Large intestine (tissue), 3 donors: Measurements from ENCODE around the gene IQSEC1. TPM values are rescaled to one million over a fixed set of nuclear protein-coding genes. Genes with fewer than 3 reads are reported as not detected.

ENCODE experiments used
- DNase-seq, 2 donors: peaks; one replicate each; pipeline versions ENCODE4 v3.0.0 to v3.0.0-alpha.2; 2013
- H3K27ac ChIP-seq: one replicate; pipeline ENCODE4 v1.5.1; 2013; ENCODE audit warnings: low read length
- H3K27me3 ChIP-seq: 2 replicates; pipeline ENCODE4 v1.6.1; 2013; ENCODE audit warnings: low read length; ENCODE audit not compliant: control insufficient read depth, insufficient read depth
- H3K36me3 ChIP-seq: 2 replicates; pipeline ENCODE4 v1.6.1; 2013; ENCODE audit warnings: low read length; ENCODE audit not compliant: control insufficient read depth, insufficient read depth
- H3K4me1 ChIP-seq: one replicate; pipeline ENCODE4 v1.6.1; 2013; ENCODE audit warnings: low read length; ENCODE audit not compliant: control insufficient read depth, insufficient read depth
- H3K4me3 ChIP-seq: one replicate; pipeline ENCODE4 v1.5.1; 2013; ENCODE audit warnings: low read length
- H3K9me3 ChIP-seq: one replicate; pipeline ENCODE4 v1.6.1; 2013; ENCODE audit warnings: mild to moderate bottlenecking, low read depth, low read length, moderate library complexity; ENCODE audit not compliant: control insufficient read depth
- WGBS: methylation state at CpG from one replicate; pipeline ENCODE4 v1.1.5; 2013; ENCODE audit warnings: low lambda C conversion rate; ENCODE audit not compliant: insufficient coverage; 5-methylcytosine and 5-hydroxymethylcytosine counted together
- polyA plus RNA-seq: library from polyadenylated mRNA; unstranded; fragments of 120-200 nt; gene quantifications from one replicate; pipeline ENCODE4 v1.2.1, GENCODE V29; 2013

Gene IQSEC1
- polyA plus RNA-seq, 1 donor: 24.3 TPM

- no peak for DNase-seq
- Histone ChIP-seq H3K27me3 (peaks cover 9% of the 10 kb centered on the region), H3K36me3 (no peaks in the 10 kb centered on the region), H3K4me3 (no peak overlapping the region), H3K4me1 (peaks cover 10% of the 10 kb centered on the region), H3K27ac (no peak overlapping the region), H3K9me3 (no peaks in the 10 kb centered on the region)
- WGBS: 90% methylated on average over 2 of the region's 5 CpGs
Measured at GRCh38 chr3:12987602-12988001, 85.6 kb downstream of the IQSEC1 start.

- WGBS: no CpG with 5 or more reads among the region's 15 CpGs
- Histone ChIP-seq H3K4me3 (no peak overlapping the region), H3K27me3 (peaks cover 3% of the 10 kb centered on the region), H3K27ac (no peak overlapping the region), H3K4me1 (peaks cover 10% of the 10 kb centered on the region), H3K36me3 (no peaks in the 10 kb centered on the region), H3K9me3 (no peaks in the 10 kb centered on the region)
- DNase-seq: peak in 1 of 2 donors; percentile 48
Measured at GRCh38 chr3:12986986-12987385, 86.2 kb downstream of the IQSEC1 start.

- no peak overlapping the region for H3K4me3 ChIP-seq
- peaks cover 2% of the 10 kb centered on the region for H3K27me3 ChIP-seq
- no peak for DNase-seq
- no peaks in the 10 kb centered on the region for H3K9me3 ChIP-seq
- H3K27ac ChIP-seq: no peak overlapping the region
- no CpG with 5 or more reads among the region's 11 CpGs for WGBS
- H3K4me1 ChIP-seq: peaks cover 10% of the 10 kb centered on the region
- H3K36me3 ChIP-seq: no peaks in the 10 kb centered on the region
Measured at GRCh38 chr3:12986521-12986920, 86.7 kb downstream of the IQSEC1 start.

GRCh38 chr3:12986031-12986430 lies 87.2 kb downstream of the IQSEC1 start:
- peaks cover 2% of the 10 kb centered on the region for H3K27me3 ChIP-seq
- H3K4me3 ChIP-seq: no peak overlapping the region
- DNase-seq: peak in 1 of 2 donors; percentile 49
- no peaks in the 10 kb centered on the region for H3K9me3 ChIP-seq
- WGBS: no CpG with 5 or more reads among the region's 8 CpGs
- H3K27ac ChIP-seq: no peak overlapping the region
- H3K36me3 ChIP-seq: no peaks in the 10 kb centered on the region
- H3K4me1 ChIP-seq: peaks cover 10% of the 10 kb centered on the region

GRCh38 chr3:12985148-12985547 lies 88.1 kb downstream of the IQSEC1 start:
- no peak for DNase-seq
- H3K36me3 ChIP-seq: no peaks in the 10 kb centered on the region
- H3K9me3 ChIP-seq: no peaks in the 10 kb centered on the region
- H3K27me3 ChIP-seq: peaks cover 2% of the 10 kb centered on the region
- H3K27ac ChIP-seq: no peak overlapping the region
- no peak overlapping the region for H3K4me3 ChIP-seq
- WGBS: no CpG with 5 or more reads among the region's 6 CpGs
- peaks cover 10% of the 10 kb centered on the region for H3K4me1 ChIP-seq

GRCh38 chr3:12984023-12984823 lies 89.0 kb downstream of the IQSEC1 start:
- Histone ChIP-seq H3K27me3 (no peaks in the 10 kb centered on the region), H3K27ac (no peak overlapping the region), H3K9me3 (no peaks in the 10 kb centered on the region), H3K4me1 (peaks cover 10% of the 10 kb centered on the region), H3K4me3 (no peak overlapping the region), H3K36me3 (no peaks in the 10 kb centered on the region)
- peak; percentile 72 to 95 for DNase-seq
- no CpG with 5 or more reads among the region's 7 CpGs for WGBS

GRCh38 chr3:12983319-12983718 lies 89.9 kb downstream of the IQSEC1 start:
- Histone ChIP-seq H3K36me3 (no peaks in the 10 kb centered on the region), H3K9me3 (no peaks in the 10 kb centered on the region), H3K27me3 (no peaks in the 10 kb centered on the region), H3K27ac (no peak overlapping the region), H3K4me3 (no peak overlapping the region), H3K4me1 (peaks cover 10% of the 10 kb centered on the region)
- no peak for DNase-seq
- WGBS: 100% methylated on average over 1 of the region's 9 CpGs

- Histone ChIP-seq H3K4me1 (peaks cover 10% of the 10 kb centered on the region), H3K27me3 (no peaks in the 10 kb centered on the region), H3K9me3 (no peaks in the 10 kb centered on the region), H3K4me3 (no peak overlapping the region), H3K27ac (no peak overlapping the region), H3K36me3 (no peaks in the 10 kb centered on the region)
- no peak for DNase-seq
- no CpG with 5 or more reads among the region's 5 CpGs for WGBS
Measured at GRCh38 chr3:12982619-12983101, 90.6 kb downstream of the IQSEC1 start.

GRCh38 chr3:12981306-12982275 lies 91.6 kb downstream of the IQSEC1 start:
- no peak for DNase-seq
- H3K4me3 ChIP-seq: no peak overlapping the region
- no peaks in the 10 kb centered on the region for H3K27me3 ChIP-seq
- peaks cover 10% of the 10 kb centered on the region for H3K4me1 ChIP-seq
- WGBS: 87% methylated on average over 3 of the region's 13 CpGs
- no peak overlapping the region for H3K27ac ChIP-seq
- H3K36me3 ChIP-seq: no peaks in the 10 kb centered on the region
- no peaks in the 10 kb centered on the region for H3K9me3 ChIP-seq

- H3K27ac ChIP-seq: no peak overlapping the region
- no peak for DNase-seq
- H3K4me1 ChIP-seq: peaks cover 10% of the 10 kb centered on the region
- no peaks in the 10 kb centered on the region for H3K27me3 ChIP-seq
- no peaks in the 10 kb centered on the region for H3K36me3 ChIP-seq
- WGBS: no CpG with 5 or more reads among the region's 10 CpGs
- H3K4me3 ChIP-seq: no peak overlapping the region
- H3K9me3 ChIP-seq: no peaks in the 10 kb centered on the region
Measured at GRCh38 chr3:12980596-12981290, 92.5 kb downstream of the IQSEC1 start.
